Stimulated activated CD8-positive, alpha-beta memory T cell treated with anti-CD3 and anti-CD28 coated beads, Interleukin-4, amount 100 ng/mL, for 48 hours (primary cell): ENCODE results near the gene LAMTOR1.

Experiments used
- DNase-seq: peaks from one replicate; pipeline ENCODE4 v3.0.0-alpha.2; 2020

LAMTOR1 gene

GRCh38 chr11:72080326-72081183, 22.5 kb downstream of the LAMTOR1 start, which contains the start of the genes LRRC51 and NUMA1:
Gene LRRC51 (plus strand): TSS chr11:72080850. CDS start chr11:72089084, 8,234 bp downstream.
Gene NUMA1 (minus strand): TSS chr11:72080542. CDS start chr11:72035943, 44,599 bp downstream.
- DNase-seq: peak; percentile 99

GRCh38 chr11:72079819-72080325, 23.2 kb downstream of the LAMTOR1 start:
- no peak for DNase-seq

- DNase-seq: no peak
These were observed 24.6 kb downstream of the LAMTOR1 start for GRCh38 chr11:72078477-72078876.

GRCh38 chr11:72075756-72076155, 27.3 kb downstream of the LAMTOR1 start:
- no peak for DNase-seq

GRCh38 chr11:72075109-72075508, 28.0 kb downstream of the LAMTOR1 start:
- no peak for DNase-seq

GRCh38 chr11:72072348-72072747, 30.7 kb downstream of the LAMTOR1 start:
- DNase-seq: no peak

GRCh38 chr11:72070491-72070890, 32.6 kb downstream of the LAMTOR1 start:
- DNase-seq: no peak

- peak; percentile 33 for DNase-seq
These were observed 33.3 kb downstream of the LAMTOR1 start for GRCh38 chr11:72069787-72070251.

GRCh38 chr11:72069200-72069599, 33.9 kb downstream of the LAMTOR1 start:
- DNase-seq: no peak

GRCh38 chr11:72067676-72068075, 35.4 kb downstream of the LAMTOR1 start:
- no peak for DNase-seq

- DNase-seq: no peak
These were observed 35.8 kb downstream of the LAMTOR1 start for GRCh38 chr11:72067266-72067665.

GRCh38 chr11:72066855-72067254, 36.2 kb downstream of the LAMTOR1 start:
- no peak for DNase-seq

GRCh38 chr11:72061739-72062396, 41.2 kb downstream of the LAMTOR1 start:
- no peak for DNase-seq

- DNase-seq: no peak
These were observed 44.6 kb downstream of the LAMTOR1 start for GRCh38 chr11:72058416-72059034.

GRCh38 chr11:72048766-72049460, 54.2 kb downstream of the LAMTOR1 start:
- DNase-seq: no peak
